HG03095 (cell line): ENCODE results near the gene NAT14.
A peak's percentile ranks its signal among the peaks of the same experiment; 100 is the strongest.

Experiments
- ATAC-seq: cut with Tn5 transposase; IDR thresholded peaks from one replicate; pipeline ENCODE4 v1.9.1; 2021; ENCODE audit warnings: moderate library complexity; ENCODE audit not compliant: unreplicated experiment

NAT14 gene

GRCh38 chr19:55498246-55498840 is 13.4 kb downstream of the NAT14 start:
- ATAC-seq = no peak

- no peak for ATAC-seq
Measured at GRCh38 chr19:55500368-55500952, 15.5 kb downstream of the NAT14 start.

- no peak for ATAC-seq
Measured at GRCh38 chr19:55502197-55502952, 17.4 kb downstream of the NAT14 start.

- ATAC-seq = no peak
Measured at GRCh38 chr19:55503157-55503501, 18.1 kb downstream of the NAT14 start.

- ATAC-seq = peak; percentile 93
Measured at GRCh38 chr19:55503502-55504251, 18.7 kb downstream of the NAT14 start.

GRCh38 chr19:55504252-55504603 is 19.2 kb downstream of the NAT14 start:
- no peak for ATAC-seq

- no peak for ATAC-seq
Measured at GRCh38 chr19:55504981-55505380, 20.0 kb downstream of the NAT14 start.

- ATAC-seq = no peak
Measured at GRCh38 chr19:55508120-55508519, 23.1 kb downstream of the NAT14 start.

GRCh38 chr19:55516878-55517620 is 32.1 kb downstream of the NAT14 start:
- ATAC-seq = peak; percentile 98

GRCh38 chr19:55519451-55520311 is 34.7 kb downstream of the NAT14 start:
- no peak for ATAC-seq

GRCh38 chr19:55520691-55521292 is 35.8 kb downstream of the NAT14 start:
- no peak for ATAC-seq

- ATAC-seq = no peak
Measured at GRCh38 chr19:55525289-55526101, 40.5 kb downstream of the NAT14 start.

- no peak for ATAC-seq
Measured at GRCh38 chr19:55526216-55527196, 41.5 kb downstream of the NAT14 start.

GRCh38 chr19:55527197-55528029 is 42.4 kb downstream of the NAT14 start:
- no peak for ATAC-seq

- no peak for ATAC-seq
Measured at GRCh38 chr19:55528030-55528803, 43.2 kb downstream of the NAT14 start.

- no peak for ATAC-seq
Measured at GRCh38 chr19:55529636-55530234, 44.7 kb downstream of the NAT14 start.
